HG03469 (cell line): ENCODE results near the gene SLC38A3.

Experiments used
- ATAC-seq: cut with Tn5 transposase; IDR thresholded peaks from one replicate; pipeline ENCODE4 v1.9.1; 2021; ENCODE audit warnings: mild to moderate bottlenecking, moderate library complexity, moderate number of reproducible peaks; ENCODE audit not compliant: unreplicated experiment

SLC38A3 gene

DNA sequence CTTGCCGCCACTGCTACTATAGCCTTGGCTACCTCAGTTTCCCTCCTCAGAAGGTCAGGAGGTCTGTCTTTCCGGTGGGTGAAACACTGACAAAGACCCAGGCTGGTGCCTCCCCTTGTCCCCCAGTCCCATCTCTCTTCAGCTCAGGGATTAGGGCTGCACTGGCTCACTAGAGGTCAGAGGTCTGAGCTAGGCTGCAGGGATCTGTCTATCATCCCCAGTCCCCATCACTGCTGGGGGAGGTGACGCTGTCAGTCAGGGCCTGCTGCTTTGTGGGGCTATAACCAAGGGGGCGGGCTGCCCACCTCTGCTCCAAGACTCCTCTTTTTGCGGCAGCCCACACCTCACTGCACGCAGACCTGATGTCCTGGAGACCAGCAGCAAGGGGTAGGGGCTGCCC is 36.3 kb upstream of the SLC38A3 start:
- ATAC-seq: no peak

DNA sequence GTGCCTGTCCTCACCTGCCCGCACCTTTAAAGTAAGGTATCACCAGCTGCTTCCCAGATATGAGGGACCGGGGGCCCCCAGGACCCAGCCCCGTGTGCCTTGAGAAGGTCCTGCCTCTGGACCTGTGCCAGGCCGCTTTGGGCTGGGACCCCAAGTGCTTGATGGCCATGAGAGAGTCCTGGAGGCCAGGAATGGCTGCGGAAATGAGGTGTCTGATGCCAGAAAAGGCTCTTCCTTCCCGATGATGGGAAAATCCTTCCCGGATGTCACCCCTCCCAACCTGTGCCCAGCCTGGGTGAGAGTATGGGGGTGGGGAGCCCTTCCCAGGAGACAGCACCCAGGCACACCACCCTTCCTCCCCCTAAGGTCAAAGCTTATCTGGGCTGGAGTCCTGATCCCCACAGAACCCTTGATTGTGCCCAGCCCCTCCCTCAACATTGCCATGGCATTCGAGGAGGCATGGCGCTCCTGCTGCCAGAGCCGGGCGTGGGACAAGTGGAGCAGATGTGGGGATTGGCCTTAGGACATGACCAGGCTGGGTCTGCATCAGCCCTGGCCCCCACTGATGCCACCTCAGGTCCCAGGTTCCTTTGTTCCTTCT is 35.7 kb upstream of the SLC38A3 start:
- ATAC-seq: no peak

DNA sequence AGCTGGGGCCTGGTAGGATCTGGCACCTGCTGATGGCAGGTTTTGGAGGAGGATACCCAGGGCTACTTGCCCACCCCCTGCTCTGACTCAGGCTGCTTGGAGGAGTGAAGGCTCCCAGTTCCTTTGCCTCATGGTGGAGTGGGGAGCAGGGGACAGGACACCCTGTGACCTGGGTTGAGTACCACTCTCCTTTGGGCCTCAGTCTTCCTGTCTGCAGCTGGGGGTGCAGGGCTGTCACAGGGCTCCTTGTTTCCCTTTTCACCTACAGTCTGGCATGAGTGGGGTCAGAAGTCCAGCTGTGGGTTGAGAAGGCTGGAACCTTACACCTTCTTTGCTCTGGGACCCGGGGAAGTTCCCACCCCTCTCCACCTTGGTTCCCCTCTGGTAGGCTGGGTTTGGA is 35.2 kb upstream of the SLC38A3 start:
- ATAC-seq: no peak

DNA sequence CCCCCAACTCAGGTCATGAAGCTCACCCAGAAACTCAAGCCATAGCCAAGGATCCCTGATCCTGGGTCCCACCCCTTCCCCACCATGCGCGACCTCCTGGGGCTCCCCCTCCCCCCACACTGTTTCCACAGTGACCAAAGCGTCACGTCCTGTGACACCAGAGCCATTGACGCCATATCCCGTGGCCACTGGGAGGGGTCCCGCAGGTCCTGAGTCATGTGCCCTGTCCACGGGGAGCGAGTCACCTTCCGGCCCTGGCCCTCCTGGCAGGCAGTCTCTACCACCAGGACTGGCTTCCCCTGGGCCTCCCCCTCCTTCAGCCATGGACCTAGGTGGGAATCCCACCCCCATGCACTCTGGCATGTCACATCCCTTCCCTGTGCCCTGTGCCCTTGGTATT is 34.4 kb upstream of the SLC38A3 start:
- no peak for ATAC-seq

DNA sequence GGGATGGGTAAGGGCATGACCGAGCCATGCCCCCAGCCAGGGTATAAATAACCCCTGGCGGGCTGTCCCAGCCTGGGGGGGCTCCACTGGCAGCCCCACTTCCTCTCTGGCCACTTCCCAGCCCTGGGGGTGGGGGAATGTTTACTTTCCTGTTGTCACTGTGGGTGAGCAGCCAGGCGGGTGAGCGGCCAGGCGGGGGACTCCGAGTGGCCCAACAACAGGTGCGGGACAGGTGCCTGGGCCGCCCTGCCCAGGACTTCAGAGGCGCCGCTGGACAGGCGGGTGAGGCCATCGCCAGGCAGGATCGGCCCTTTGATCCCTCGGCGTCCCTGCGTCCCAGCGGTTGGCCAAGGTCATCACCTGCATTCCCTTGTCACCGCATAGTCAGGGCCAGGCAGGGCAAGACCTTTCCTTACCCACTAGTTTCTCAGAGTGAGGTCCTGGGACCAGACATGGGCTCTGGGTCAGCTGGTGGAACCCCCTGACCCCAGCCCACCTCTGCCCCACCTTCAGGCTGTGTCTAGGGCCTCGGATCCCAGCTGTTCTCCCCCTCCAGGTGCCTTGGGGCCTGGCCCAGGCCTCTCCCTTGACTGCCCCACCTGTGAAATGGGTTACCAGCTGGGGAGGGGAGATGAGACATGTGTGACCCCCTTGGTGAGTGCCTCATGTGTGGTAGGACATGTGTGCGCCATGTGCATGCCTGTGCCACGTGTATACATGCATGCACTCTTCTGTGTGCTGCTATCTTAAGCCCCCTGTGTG is 33.4 kb upstream of the SLC38A3 start:
- ATAC-seq: no peak

DNA sequence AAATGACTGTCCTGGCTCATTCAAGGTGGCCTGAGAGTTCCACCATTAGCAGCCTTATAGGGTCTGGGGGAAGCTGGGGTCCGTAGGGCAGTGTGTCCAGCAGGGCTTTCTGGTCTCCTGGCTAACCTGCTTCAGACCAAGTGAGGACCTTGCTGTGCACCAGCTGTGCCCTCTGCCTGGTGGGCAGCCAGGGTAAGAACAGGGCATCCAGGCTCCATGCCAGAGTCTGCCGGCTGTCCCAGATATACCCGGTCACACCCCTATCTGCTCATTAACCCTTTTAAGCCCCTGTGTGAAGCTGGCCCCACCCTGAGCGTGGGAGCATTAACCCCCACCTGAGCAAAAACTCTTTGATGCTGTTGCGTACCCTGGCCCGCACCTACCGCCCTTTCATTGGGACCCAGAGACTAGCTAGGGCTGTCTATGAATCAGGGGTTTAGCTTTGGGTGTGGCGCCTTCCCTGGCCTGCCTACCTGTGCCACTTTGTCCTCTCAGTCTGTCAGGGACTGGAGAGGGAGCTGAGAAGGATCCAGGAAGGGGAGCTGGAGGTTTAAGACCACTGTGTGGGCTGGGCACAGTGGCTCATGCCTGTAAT is 32.3 kb upstream of the SLC38A3 start:
- ATAC-seq: no peak

DNA sequence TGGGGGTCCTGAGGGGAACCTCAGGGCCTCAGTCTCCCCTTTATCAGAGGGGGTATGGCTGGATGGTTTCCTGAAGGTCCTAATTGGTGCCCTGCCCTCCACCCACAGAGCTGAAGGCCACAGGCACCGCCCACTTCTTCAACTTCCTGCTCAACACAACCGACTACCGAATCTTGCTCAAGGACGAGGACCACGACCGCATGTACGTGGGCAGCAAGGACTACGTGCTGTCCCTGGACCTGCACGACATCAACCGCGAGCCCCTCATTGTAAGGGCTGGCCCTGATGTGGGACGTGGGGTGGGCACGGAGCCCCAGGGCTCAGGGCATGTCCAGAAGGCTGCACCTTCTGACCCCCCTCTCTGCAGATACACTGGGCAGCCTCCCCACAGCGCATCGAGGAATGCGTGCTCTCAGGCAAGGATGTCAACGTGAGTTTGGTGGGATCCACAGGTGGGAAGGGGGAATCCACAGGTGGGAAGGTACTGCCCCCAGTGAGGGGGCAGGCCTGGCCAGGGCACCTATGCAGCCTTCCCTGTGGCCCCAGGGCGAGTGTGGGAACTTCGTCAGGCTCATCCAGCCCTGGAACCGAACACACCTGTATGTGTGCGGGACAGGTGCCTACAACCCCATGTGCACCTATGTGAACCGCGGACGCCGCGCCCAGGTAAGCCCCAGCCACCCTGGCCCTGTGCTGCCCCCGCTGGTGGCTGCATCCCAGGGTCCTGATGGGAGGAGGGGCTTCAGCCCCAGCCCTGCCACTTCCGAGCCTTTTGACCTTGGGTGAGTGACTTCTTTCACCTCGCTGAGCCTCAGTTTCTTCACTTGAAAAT is 31.2 kb upstream of the SLC38A3 start:
- ATAC-seq: no peak

DNA sequence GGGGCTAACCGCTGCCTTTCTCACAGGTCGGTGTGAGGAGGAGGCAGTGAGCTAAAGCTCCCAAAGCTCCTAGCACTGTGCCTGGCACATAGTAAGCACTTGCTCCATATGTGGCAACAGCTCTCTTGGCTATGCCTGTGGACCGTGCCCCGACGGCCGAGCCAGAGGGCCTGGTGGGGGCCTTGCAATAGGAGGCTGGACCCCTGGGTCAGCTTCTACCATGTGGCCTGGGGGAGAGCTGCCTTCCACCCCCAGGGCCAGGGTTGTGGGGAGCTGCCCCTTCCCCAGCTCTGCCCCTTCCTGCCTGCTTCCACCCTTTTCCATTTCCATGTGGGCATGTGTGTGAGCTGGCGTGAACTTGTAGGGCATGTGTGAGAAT is 30.6 kb upstream of the SLC38A3 start:
- ATAC-seq: no peak

DNA sequence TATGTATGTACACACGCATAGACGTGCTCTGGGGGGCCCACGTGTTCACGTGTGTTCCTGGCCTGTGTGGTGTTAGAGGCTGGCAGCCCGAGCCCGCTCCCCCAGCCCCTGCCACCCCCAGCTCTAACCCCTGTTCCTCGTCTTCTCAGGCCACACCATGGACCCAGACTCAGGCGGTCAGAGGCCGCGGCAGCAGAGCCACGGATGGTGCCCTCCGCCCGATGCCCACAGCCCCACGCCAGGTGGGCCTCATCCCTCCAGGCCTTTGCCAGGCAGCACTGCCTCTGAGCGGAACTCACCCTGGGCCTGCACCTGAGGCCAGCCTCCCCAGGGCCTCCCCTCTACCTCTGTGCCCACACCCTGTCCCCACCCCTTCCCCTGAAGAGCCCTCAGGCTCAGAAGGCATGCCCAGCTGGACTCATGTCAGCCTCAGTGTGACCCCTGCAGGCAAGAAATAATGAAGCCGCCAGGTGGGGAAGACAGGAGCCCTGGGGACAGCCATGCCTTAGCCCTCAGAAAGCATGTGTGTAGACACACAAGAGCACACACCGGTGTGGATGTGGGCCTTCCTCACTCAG is 30.0 kb upstream of the SLC38A3 start:
- no peak for ATAC-seq

DNA sequence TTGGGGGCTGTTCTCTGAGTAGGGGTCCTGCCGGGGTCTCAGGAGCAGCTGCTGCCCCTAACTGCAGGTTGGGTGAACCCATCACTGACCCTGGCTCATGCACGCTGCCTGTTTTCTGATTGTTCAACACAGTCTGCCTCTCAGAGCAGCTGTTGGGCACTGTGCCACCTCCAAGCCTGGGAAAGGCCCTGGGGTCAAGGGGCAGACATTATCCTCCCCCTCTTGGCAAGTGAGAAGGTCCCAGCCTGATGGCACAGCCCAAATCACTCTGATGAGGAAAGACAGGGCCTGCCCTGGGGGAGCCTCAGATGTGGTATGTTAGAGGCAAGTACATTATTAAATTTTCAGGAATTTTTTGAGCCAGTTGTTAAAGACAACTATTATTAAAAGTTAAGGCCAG is 27.7 kb upstream of the SLC38A3 start:
- ATAC-seq: no peak

DNA sequence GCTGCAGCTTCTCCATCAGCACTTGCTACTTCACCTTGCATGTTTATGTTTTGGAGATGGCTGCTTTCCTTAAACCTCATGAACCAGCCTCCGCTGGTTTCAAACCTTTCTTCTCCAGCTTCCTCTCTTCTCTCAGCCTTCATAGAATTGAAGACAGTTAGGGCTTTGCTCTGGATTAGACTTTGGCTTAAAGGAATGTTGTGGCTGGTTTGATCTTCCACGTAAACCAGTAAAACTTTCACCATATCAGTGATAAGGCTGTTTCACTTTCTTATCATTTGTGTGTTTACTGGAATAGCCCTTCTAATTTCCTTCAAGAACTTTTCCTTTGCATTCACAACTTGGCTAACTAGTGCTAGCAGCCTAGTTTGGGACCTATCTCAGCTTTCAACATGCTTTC is 25.4 kb upstream of the SLC38A3 start:
- no peak for ATAC-seq

DNA sequence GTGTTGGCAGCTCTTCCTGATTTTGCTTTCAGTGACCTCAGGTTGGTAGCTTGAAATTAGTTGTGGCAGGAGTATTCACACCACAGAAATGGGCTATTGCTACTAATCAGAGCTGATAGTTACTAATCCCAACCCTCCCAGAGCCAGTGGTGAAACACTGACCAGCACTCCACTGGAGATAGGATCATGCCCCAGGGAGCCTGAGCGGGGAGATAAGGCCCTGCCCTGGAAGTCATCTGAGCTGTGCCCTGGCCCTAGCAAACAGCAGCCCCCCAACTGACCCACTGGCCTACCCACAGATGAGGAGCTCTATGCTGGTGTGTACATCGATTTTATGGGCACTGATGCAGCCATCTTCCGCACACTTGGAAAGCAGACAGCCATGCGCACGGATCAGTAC is 23.1 kb upstream of the SLC38A3 start:
- no peak for ATAC-seq

DNA sequence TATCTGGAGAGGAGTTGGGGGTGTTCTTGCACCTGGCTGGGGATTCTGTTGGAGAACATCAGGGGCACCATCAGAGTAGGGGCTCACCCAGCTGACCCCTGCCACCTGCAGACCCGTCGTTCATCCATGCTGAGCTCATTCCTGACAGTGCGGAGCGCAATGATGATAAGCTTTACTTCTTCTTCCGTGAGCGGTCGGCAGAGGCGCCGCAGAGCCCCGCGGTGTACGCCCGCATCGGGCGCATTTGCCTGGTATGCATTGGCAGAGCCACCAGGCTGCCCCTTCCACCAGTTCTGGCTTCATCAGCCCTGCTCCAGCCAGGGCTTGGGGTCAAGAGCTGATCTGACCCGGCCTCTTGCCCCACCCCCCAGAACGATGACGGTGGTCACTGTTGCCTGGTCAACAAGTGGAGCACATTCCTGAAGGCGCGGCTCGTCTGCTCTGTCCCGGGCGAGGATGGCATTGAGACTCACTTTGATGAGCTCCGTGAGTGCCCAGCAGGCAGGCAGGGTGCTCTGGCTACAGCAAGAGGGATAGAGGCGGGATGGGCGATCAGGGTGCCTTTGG is 22.5 kb upstream of the SLC38A3 start:
- ATAC-seq: no peak

DNA sequence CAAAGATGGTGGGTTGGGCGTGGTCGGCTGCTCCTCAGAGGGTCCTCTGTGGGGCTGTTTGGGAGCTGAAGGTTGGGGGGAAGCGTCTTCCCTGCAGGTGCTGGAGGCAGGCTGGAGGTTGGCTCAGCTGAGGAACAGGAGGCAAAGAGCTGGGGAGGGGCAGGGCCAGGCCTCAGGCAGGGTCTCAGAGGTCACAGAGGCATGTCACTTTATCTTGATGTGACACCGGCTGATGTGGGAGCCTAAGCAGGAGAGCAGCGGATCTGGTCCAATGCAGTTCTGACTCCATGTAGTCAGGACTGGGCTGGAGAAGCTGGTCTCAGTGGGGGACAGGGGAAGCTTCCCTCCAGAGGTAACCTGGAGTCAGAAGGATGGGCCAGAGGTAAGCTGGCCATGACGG is 21.3 kb upstream of the SLC38A3 start:
- ATAC-seq: no peak

DNA sequence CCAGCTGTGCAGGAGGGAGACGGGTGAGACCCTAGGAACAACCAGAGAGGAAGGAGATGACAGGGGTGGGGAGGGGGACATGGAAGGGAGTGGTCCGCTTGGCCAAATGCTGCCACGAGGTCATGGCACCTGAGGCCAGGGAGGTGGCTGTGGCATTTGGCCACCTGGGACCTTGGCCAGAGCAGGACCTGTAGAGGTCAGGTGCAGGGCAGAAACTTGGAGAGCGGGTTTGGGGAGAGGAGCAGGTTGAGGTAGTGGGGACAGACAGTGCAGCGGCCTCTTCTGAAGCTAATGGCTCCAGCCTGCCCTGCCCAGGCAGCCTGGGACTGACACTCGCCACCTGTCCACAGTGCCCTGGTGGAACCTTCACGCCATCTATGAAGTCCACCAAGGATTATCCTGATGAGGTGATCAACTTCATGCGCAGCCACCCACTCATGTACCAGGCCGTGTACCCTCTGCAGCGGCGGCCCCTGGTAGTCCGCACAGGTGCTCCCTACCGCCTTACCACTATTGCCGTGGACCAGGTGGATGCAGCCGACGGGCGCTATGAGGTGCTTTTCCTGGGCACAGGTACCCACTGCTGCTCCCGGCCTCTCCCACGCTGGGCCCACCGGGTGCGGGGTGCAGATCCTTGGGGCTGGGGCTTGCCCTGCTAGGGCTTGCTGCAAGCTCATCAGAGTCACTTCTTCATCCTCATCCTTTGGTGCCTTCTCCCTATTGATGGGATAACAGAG is 20.7 kb upstream of the SLC38A3 start:
- ATAC-seq: no peak

DNA sequence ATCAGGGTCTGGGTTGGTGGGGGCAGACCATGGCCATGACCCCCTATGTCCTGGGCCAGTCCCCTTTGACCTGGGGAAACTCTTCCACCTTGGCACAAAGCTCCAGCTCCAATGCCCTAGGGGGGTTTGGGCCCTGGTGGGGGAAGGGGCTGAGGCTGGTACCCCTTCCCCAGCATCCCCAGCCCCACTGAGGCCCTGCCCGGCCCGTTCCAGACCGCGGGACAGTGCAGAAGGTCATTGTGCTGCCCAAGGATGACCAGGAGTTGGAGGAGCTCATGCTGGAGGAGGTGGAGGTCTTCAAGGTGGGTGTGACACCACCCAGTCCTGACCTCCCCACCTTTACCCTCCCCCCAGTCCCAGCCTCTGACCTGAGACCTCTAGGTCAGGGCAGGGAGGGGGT is 19.8 kb upstream of the SLC38A3 start:
- no peak for ATAC-seq

DNA sequence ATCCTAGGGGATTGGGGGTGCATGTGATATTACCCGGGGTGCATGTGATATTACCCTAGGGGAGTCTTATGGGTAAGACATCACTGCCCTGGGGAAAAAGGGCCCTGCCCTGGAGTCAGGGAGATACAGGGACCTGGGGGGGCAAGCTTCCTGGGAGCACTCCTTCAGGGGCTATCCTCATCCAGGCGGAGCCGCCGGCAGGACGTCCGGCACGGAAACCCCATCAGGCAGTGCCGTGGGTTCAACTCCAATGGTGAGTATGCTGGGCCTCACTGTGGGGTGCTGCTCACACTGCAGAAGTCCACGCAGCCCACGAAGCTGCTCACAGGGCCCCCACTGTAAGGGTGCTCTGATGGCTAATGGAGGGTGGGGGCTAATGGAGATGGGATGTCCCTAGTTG is 19.0 kb upstream of the SLC38A3 start:
- ATAC-seq: no peak

DNA sequence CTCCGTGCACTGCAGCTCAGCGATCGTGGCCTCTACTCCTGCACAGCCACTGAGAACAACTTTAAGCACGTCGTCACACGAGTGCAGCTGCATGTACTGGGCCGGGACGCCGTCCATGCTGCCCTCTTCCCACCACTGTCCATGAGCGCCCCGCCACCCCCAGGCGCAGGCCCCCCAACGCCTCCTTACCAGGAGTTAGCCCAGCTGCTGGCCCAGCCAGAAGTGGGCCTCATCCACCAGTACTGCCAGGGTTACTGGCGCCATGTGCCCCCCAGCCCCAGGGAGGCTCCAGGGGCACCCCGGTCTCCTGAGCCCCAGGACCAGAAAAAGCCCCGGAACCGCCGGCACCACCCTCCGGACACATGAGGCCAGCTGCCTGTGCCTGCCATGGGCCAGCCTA is 17.3 kb upstream of the SLC38A3 start:
- no peak for ATAC-seq

DNA sequence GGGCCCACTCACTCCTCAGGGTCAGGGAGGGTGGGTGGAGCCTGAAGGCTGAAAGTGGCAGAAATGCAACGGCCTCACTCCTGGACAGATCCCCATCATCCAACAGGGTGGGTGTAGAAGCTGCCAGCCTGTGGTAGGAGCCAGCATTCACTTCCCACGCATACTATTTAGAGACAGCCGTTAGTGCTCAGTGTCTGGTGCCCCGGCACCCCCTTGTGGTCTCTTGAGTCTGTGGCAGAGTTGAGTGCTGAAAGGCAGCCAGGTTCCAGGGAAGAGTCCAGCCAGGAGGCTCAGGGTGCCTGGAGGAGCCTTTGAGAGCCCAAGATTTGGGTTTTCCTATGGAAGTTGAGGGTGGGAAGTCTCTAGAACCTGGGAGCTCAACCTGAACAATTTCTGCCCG is 15.8 kb upstream of the SLC38A3 start:
- ATAC-seq: no peak

DNA sequence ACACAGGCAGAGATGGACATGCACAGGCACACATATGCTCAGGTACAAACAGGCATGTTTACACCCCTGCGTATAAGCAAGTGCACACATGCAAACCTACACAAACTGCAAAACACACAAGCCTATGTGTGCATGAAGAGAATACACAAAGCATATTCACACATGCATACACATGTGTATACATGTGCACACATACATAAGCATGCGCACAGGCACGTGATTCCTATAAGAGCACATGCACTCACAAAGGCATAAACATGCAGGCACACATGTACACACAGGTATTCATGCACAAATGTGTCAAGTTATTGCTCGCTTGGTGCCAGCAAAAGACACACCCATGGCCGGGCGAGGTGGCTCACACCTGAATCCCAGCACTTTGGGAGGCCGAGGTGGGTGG is 15.1 kb upstream of the SLC38A3 start:
- ATAC-seq: no peak
